Measurements from ENCODE around the gene CDCA7.

CDCA7 gene

GRCh38 chr2:173400760-173401159 lies 46.1 kb downstream of the CDCA7 start:
- no peak for DNase-seq (ENCODE audit: low read depth)
- no peak overlapping the region for H3K4me3 ChIP-seq (ENCODE audit: low read depth, low read length)
- TF ChIP-seq CTCF (IDR thresholded peaks at IDR 0.05; ENCODE audit: low read depth, low read length, missing control alignments), result peak; percentile 51

- DNase-seq (ENCODE audit: low read depth), result no peak
- TF ChIP-seq CTCF (IDR thresholded peaks at IDR 0.05; ENCODE audit: low read depth, low read length, missing control alignments), result no peak
- no peak overlapping the region for H3K4me3 ChIP-seq (ENCODE audit: low read depth, low read length)
These were observed 47.1 kb downstream of the CDCA7 start for GRCh38 chr2:173401716-173402326.

- DNase-seq (ENCODE audit: low read depth), result peak; percentile 40
- no peak overlapping the region for H3K4me3 ChIP-seq (ENCODE audit: low read depth, low read length)
- peak; percentile 92 for TF ChIP-seq CTCF (IDR thresholded peaks at IDR 0.05; ENCODE audit: low read depth, low read length, missing control alignments)
These were observed 47.8 kb downstream of the CDCA7 start for GRCh38 chr2:173402405-173402974.

- DNase-seq (ENCODE audit: low read depth), result no peak
- TF ChIP-seq CTCF (IDR thresholded peaks at IDR 0.05; ENCODE audit: low read depth, low read length, missing control alignments), result no peak
- H3K4me3 ChIP-seq (ENCODE audit: low read depth, low read length), result no peak overlapping the region
These were observed 50.4 kb downstream of the CDCA7 start for GRCh38 chr2:173404841-173405750.

- H3K4me3 ChIP-seq (ENCODE audit: low read depth, low read length), result no peak overlapping the region
- TF ChIP-seq CTCF (IDR thresholded peaks at IDR 0.05; ENCODE audit: low read depth, low read length, missing control alignments), result no peak
- no peak for DNase-seq (ENCODE audit: low read depth)
These were observed 52.5 kb downstream of the CDCA7 start for GRCh38 chr2:173407176-173407575.

- H3K4me3 ChIP-seq (ENCODE audit: low read depth, low read length), result no peak overlapping the region
- no peak for TF ChIP-seq CTCF (IDR thresholded peaks at IDR 0.05; ENCODE audit: low read depth, low read length, missing control alignments)
- DNase-seq (ENCODE audit: low read depth), result no peak
These were observed 53.0 kb downstream of the CDCA7 start for GRCh38 chr2:173407646-173408045.
